ENCODE measurements around the gene RARRES2. TPM values are rescaled to one million over a fixed set of nuclear protein-coding genes. Genes with fewer than 3 reads are reported as not detected.

The RARRES2 gene
- total RNA-seq, 4 donors from 2014 or later = 12.8 to 23.4 (median 16.5) TPM

- H3K4me1 ChIP-seq = peaks cover 30% of the 10 kb centered on the region
- WGBS = 70% methylated on average over 11 of the region's 14 CpGs
- H3K9me3 ChIP-seq = no peaks in the 10 kb centered on the region
- H3K36me3 ChIP-seq = no peaks in the 10 kb centered on the region
- DNase-seq (ENCODE audit: low spot score in 2 of 2) = no peak
- no peaks in the 10 kb centered on the region for H3K27me3 ChIP-seq
- no peak overlapping the region for H3K27ac ChIP-seq
- H3K4me3 ChIP-seq = no peak overlapping the region
- TF ChIP-seq POLR2AphosphoS5 (IDR thresholded peaks at IDR 0.05) (no peak), CTCF (IDR thresholded peaks at IDR 0.05) (no peak), POLR2A (IDR thresholded peaks at IDR 0.05) (no peak), EP300 (IDR thresholded peaks at IDR 0.05) (no peak)
Measured at GRCh38 chr7:150385302-150385723, 43.9 kb upstream of the RARRES2 start.

GRCh38 chr7:150384406-150385301, 43.2 kb upstream of the RARRES2 start:
- Histone ChIP-seq H3K9me3 (no peaks in the 10 kb centered on the region), H3K4me3 (no peak overlapping the region), H3K36me3 (no peaks in the 10 kb centered on the region), H3K27me3 (no peaks in the 10 kb centered on the region), H3K27ac (peak overlapping the region; percentile 15), H3K4me1 (peaks cover 37% of the 10 kb centered on the region)
- peak in 1 of 2 donors; percentile 55 for DNase-seq (ENCODE audit: low spot score in 2 of 2)
- WGBS = 82% methylated on average over 15 of the region's 15 CpGs
- TF ChIP-seq POLR2A (IDR thresholded peaks at IDR 0.05) (no peak), EP300 (IDR thresholded peaks at IDR 0.05) (no peak), CTCF (IDR thresholded peaks at IDR 0.05) (no peak), POLR2AphosphoS5 (IDR thresholded peaks at IDR 0.05) (no peak)

- no peak for TF ChIP-seq EP300 (IDR thresholded peaks at IDR 0.05)
- TF ChIP-seq CTCF (IDR thresholded peaks at IDR 0.05) = no peak
- no peak for TF ChIP-seq POLR2AphosphoS5 (IDR thresholded peaks at IDR 0.05)
- TF ChIP-seq POLR2A (IDR thresholded peaks at IDR 0.05) = no peak
- Histone ChIP-seq H3K4me1 (peaks cover 37% of the 10 kb centered on the region), H3K36me3 (no peaks in the 10 kb centered on the region), H3K27ac (peak overlapping the region; percentile 15), H3K4me3 (no peak overlapping the region), H3K9me3 (no peaks in the 10 kb centered on the region), H3K27me3 (no peaks in the 10 kb centered on the region)
- WGBS = 68% methylated on average over 15 of the region's 22 CpGs
- peak in 1 of 2 donors; percentile 77 for DNase-seq (ENCODE audit: low spot score in 2 of 2)
Measured at GRCh38 chr7:150383710-150384397, 42.4 kb upstream of the RARRES2 start.

DNA sequence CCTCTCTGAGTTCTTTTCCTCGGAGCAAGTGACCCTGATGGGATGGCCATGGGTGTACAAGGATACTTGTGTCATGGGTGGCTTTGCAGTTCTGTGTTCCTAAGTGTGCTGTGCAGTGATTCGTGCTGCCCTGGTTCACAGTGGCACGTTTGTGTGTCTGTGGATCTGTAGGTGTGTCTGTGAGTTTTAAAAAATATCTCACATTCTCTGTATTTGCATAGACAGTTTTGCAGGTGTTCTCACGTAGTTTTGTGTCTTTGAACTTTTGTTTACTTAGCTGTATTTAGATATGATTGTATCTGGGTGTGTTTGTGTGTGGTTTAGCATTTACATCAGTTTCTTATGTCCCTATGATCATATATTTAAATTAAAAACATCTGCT, 41.4 kb upstream of the RARRES2 start:
- Histone ChIP-seq H3K9me3 (no peaks in the 10 kb centered on the region), H3K4me3 (no peak overlapping the region), H3K27ac (no peak overlapping the region), H3K27me3 (no peaks in the 10 kb centered on the region), H3K4me1 (peaks cover 43% of the 10 kb centered on the region), H3K36me3 (no peaks in the 10 kb centered on the region)
- WGBS = 62% methylated on average over 4 of the region's 4 CpGs
- DNase-seq (ENCODE audit: low spot score in 2 of 2) = no peak
- TF ChIP-seq EP300 (IDR thresholded peaks at IDR 0.05) (no peak), CTCF (IDR thresholded peaks at IDR 0.05) (no peak), POLR2A (IDR thresholded peaks at IDR 0.05) (no peak)

All from suprapubic skin (tissue), 4 donors.